Progenitor cell of endocrine pancreas (in vitro differentiated cells): ENCODE data around the gene DUSP23. TPM values are rescaled to one million over a fixed set of nuclear protein-coding genes. Genes with fewer than 3 reads are reported as not detected.

ENCODE experiments used
- DNase-seq: peaks from one replicate; pipeline ENCODE4 v3.0.0; 2021; ENCODE audit warnings: low spot score; ENCODE audit not compliant: unreplicated experiment
- H3K27ac Mint-ChIP-seq: 2 replicates; pipeline ENCODE4 v1.8.0; 2021; ENCODE audit warnings: mild to moderate bottlenecking, moderate library complexity, mixed read lengths
- H3K27me3 Mint-ChIP-seq: 2 replicates; pipeline ENCODE4 v1.8.0; 2021; ENCODE audit warnings: mixed read lengths
- H3K36me3 Mint-ChIP-seq: 2 replicates; pipeline ENCODE4 v1.8.0; 2022; ENCODE audit warnings: mixed read lengths; ENCODE audit not compliant: insufficient read depth
- H3K4me1 Mint-ChIP-seq: 2 replicates; pipeline ENCODE4 v1.8.0; 2021; ENCODE audit warnings: low read depth, mixed read lengths
- H3K4me3 Mint-ChIP-seq: 2 replicates; pipeline ENCODE4 v1.8.0; 2021; ENCODE audit warnings: low read depth, mild to moderate bottlenecking, moderate library complexity, mixed read lengths
- H3K9me3 Mint-ChIP-seq: 2 replicates; pipeline ENCODE4 v1.8.0; 2021; ENCODE audit warnings: low read depth, mixed read lengths
- total RNA-seq: library from RNA; stranded (reverse); gene quantifications from 2 replicates; pipeline ENCODE4 v1.2.1, GENCODE V29; 2021
- TF ChIP-seq, protein P1 (sequence below): fragments of 200-600 bp; sonication (generic); IDR thresholded peaks from one replicate; pipeline ENCODE4 v1.5.0; 2021; ENCODE audit warnings: antibody characterized with exemption, mild to moderate bottlenecking; ENCODE audit not compliant: unreplicated experiment

Gene DUSP23
- total RNA-seq, 1 donor from 2014 or later, result 16.9 TPM

DNA sequence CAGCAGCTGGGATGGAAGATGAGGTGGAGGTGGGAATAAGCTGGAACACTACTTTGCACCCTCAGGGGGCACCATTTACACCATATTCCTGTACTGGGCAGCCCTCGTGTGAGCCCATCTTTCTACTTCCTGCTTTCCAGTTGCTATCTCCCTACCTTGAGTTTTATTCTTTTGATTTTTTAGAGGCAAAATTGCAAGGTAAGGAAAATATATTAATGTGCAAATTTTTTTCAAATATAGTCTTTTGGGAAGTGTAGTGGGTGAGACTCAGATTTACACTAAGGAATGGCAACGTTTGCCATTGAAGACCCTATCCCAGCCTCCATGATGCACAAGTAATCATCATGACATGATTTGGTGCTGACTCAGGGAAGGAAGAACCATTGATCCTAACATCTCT is 31.1 kb upstream of the DUSP23 start:
- DNase-seq, result no peak
- no peak overlapping the region for H3K27ac Mint-ChIP-seq
- TF ChIP-seq, protein P1, sequence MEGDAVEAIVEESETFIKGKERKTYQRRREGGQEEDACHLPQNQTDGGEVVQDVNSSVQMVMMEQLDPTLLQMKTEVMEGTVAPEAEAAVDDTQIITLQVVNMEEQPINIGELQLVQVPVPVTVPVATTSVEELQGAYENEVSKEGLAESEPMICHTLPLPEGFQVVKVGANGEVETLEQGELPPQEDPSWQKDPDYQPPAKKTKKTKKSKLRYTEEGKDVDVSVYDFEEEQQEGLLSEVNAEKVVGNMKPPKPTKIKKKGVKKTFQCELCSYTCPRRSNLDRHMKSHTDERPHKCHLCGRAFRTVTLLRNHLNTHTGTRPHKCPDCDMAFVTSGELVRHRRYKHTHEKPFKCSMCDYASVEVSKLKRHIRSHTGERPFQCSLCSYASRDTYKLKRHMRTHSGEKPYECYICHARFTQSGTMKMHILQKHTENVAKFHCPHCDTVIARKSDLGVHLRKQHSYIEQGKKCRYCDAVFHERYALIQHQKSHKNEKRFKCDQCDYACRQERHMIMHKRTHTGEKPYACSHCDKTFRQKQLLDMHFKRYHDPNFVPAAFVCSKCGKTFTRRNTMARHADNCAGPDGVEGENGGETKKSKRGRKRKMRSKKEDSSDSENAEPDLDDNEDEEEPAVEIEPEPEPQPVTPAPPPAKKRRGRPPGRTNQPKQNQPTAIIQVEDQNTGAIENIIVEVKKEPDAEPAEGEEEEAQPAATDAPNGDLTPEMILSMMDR, result no peak
- H3K27me3 Mint-ChIP-seq, result no peaks in the 10 kb centered on the region
- no peaks in the 10 kb centered on the region for H3K9me3 Mint-ChIP-seq
- H3K4me3 Mint-ChIP-seq, result no peak overlapping the region
- no peaks in the 10 kb centered on the region for H3K36me3 Mint-ChIP-seq
- no peaks in the 10 kb centered on the region for H3K4me1 Mint-ChIP-seq

DNA sequence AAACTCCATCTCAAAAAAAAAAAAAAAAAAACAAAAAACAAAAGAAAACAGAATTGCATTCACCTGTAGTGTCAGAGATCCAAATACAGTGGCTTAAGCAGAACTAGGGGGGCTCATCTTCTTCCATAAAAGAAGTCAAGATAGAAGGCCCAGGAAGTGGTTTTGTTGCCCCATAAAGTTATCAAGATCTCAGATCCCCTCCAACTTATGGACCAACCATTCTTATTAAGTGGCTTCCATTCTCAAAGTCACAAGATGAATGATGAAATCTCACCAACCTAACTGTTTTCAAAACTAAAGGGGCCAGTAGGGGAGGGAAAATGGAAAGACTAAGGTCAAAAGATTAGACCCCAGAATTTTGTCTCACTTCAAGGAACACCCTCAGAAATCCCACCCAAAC is 30.1 kb upstream of the DUSP23 start:
- no peaks in the 10 kb centered on the region for H3K36me3 Mint-ChIP-seq

DNA sequence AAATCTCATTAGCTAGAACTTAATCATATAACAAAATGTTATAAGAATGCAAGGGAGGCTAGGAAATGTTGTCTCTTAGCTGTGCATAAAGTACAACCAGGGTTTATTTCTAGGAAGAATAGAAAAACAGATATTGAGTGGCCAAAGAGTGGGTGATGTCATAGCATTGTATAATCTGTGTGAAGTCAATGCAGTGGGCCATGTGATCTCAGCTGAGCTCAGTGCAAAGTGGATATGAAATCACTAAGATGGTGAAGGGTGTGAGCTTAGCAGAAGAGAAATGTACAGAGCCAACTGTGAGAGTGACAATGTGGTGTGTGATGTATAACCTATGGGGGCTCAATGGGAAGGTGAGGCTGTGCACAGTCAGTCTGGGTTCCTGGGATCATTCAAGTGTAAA is 29.7 kb upstream of the DUSP23 start:
- Mint-ChIP-seq H3K36me3 (no peaks in the 10 kb centered on the region), H3K27me3 (no peaks in the 10 kb centered on the region), H3K9me3 (no peaks in the 10 kb centered on the region), H3K4me3 (no peak overlapping the region), H3K4me1 (no peaks in the 10 kb centered on the region), H3K27ac (no peak overlapping the region)
- DNase-seq, result no peak
- TF ChIP-seq, protein P1, result no peak

More for the DNA sequence above, 30.1 kb upstream of the DUSP23 start:
- DNase-seq, result no peak
- Mint-ChIP-seq H3K4me3 (no peak overlapping the region), H3K27me3 (no peaks in the 10 kb centered on the region), H3K4me1 (no peaks in the 10 kb centered on the region), H3K27ac (no peak overlapping the region), H3K9me3 (no peaks in the 10 kb centered on the region)
- TF ChIP-seq, protein P1, result no peak

DNA sequence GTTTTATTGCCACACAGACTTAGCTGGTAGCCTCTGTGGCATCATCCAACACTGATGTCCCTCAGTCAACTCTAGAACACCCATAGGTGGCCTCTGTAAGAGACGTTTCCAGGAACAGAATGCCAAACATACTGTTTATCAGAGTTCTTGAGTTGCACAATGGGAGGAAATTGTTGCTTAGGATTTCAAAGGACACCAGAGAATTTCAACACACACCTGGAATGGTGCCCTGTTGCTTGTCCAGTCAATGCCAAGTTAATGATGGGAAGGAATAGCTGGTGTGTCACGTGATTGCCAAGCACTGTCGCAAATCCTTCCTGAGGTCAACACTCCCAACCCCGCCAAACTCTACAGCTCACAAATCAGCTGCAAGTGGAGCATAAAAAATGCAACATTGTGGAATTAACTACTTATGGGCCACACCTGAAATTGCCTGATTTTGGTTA is 28.6 kb upstream of the DUSP23 start:
- TF ChIP-seq, protein P1, result no peak
- DNase-seq, result no peak
- no peak overlapping the region for H3K4me3 Mint-ChIP-seq
- H3K4me1 Mint-ChIP-seq, result no peaks in the 10 kb centered on the region
- no peak overlapping the region for H3K27ac Mint-ChIP-seq
- no peaks in the 10 kb centered on the region for H3K9me3 Mint-ChIP-seq
- no peaks in the 10 kb centered on the region for H3K36me3 Mint-ChIP-seq
- no peaks in the 10 kb centered on the region for H3K27me3 Mint-ChIP-seq

DNA sequence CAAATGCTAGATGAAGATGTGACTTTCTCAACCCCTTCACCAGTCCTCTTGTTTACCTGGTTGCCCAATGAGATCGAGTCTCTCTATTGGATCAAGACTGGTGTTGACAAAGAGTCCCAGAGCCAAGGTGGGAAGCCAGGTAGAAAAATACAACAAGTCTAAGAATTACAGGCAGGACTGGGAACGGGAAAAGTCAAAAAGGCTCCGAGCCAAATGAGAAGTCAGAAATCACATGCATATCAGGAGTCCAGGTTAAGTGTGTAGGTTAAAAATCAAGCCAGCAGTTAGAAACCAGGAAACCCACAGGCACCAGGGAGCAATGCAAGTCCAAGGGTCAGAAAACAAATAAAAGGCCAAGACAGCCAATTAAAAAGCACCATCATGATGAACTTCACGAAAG is 27.4 kb upstream of the DUSP23 start:
- no peak for DNase-seq
- TF ChIP-seq, protein P1, result no peak
- Mint-ChIP-seq H3K4me3 (no peak overlapping the region), H3K36me3 (no peaks in the 10 kb centered on the region), H3K27ac (no peak overlapping the region), H3K4me1 (no peaks in the 10 kb centered on the region), H3K27me3 (no peaks in the 10 kb centered on the region), H3K9me3 (no peaks in the 10 kb centered on the region)
